ENCODE data around the gene RPLP2.

Gene RPLP2

DNA sequence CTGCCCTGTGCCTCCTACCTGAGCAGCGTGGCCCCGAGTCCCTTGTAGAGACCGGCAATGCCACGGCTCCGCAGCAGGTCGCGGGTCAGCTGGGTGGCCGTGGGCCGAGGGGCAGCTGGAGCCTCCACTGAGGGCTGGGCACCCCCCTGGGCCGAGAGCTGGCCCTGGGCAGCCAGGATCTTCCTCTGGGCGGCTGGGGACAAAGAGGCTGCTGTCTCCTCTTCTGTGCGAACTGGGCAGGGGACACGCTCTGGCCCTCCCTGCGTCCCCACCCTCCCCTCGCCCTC is 17.3 kb upstream of the RPLP2 start:
- no peak for DNase-seq

DNA sequence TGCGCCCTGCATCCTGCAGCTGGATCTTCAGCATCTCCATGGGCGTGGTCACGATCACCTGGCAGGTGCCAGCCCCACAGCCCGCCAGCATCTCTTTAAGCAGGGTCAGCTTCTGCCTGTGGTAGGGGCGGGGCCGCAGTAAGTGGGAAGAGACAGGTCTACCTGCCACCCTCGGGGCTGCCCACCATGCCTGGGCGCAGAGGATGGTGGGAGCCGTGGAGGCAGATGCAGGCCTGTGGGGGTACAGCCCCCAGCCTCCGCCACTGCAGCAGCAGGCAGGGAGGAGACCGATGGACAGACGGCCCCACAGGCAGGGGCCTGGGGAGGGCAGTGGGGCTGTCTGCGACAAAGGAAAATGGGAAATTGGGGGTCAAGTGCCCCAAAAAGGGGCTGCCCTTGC is 16.9 kb upstream of the RPLP2 start:
- DNase-seq, result no peak

- DNase-seq, result no peak
These were observed 16.2 kb upstream of the RPLP2 start for GRCh38 chr11:793556-793955.

- no peak for DNase-seq
These were observed 15.6 kb upstream of the RPLP2 start for GRCh38 chr11:794013-794765.

GRCh38 chr11:794766-795633 is 14.8 kb upstream of the RPLP2 start:
- DNase-seq, result no peak

DNA sequence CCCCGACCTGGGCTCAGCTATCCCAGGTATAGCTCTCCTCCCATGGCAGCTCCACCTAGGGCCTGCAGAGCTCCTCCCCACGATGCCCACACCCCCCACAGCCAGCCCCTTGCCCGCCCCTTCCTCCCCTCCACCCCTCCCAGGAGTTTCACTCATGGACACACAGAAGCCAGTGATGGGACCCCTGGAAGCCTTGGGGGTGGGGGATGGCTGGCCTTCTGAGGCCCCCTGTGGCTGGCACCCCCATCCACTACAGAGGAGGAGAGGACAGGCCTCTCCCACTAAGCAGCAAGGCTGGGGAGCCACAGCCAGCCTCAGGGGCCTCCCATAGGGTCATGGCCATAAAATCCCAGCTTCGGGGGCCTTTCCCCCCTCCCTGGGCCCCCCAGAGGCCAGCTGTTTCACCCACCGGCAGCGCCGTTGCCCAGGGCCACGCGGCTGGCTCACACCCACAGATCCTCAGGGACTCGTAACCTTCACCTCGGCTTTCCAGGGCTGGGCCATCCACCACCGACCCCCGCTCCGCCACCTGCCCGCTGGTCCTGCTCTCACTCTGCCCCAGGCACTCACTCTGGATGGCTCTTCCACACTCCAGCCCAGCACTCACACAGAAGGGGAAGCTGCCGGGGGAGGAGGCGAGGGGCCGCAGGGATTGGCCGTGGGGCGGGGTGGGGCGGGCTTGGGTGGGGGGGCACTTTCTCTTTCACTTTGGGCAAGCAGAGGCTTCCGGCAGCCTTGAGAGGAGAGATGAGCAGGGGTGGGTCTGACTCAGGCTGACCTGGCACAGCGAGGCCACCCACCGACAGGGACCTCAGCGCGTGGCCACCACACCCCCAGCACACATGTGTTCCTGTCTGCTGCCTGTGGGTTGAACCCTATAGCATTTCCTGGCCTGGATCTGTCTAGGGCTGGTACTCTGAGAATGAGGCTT is 13.9 kb upstream of the RPLP2 start:
- peak; percentile 93 for DNase-seq

GRCh38 chr11:796565-797295 is 13.0 kb upstream of the RPLP2 start:
- DNase-seq, result no peak

DNA sequence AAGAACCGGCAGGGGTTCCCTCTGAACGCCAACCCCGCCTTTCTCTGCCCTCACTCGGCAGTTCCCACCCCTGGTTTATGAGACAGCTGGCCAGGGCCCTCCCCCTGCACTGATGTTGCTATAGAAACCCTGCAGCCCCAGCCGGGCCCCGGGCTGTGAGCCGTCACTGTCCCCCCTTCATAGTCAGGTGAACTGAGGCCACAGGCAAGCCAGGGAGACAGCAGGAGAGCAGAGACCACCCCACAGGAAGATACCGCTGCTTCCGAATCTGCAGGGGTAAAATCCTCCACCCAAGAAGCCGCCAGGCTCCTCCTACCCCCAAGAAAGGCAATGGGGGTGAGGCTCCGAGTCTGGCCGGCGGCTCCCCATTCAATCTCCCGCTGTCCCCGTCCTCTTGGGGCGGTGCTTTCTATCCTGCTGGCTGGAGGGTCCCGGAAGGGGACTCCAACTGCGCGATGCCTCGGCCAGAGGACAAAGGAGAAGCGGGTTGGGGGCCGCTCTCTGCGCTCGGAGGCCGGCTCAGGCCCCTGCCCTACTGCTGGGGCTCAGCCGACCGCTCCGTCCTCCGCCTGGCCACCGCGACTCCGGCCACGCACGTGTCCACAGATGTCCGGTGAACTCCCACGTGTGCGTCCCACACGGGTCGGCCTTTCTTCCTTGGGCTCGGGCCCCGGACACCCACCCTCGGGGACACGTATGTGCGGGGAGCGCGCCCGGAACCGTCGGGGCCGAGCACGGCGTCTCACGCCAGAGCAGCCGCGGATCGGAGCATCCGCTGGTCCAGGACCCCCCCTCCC is 12.3 kb upstream of the RPLP2 start:
- peak; percentile 64 for DNase-seq

DNA sequence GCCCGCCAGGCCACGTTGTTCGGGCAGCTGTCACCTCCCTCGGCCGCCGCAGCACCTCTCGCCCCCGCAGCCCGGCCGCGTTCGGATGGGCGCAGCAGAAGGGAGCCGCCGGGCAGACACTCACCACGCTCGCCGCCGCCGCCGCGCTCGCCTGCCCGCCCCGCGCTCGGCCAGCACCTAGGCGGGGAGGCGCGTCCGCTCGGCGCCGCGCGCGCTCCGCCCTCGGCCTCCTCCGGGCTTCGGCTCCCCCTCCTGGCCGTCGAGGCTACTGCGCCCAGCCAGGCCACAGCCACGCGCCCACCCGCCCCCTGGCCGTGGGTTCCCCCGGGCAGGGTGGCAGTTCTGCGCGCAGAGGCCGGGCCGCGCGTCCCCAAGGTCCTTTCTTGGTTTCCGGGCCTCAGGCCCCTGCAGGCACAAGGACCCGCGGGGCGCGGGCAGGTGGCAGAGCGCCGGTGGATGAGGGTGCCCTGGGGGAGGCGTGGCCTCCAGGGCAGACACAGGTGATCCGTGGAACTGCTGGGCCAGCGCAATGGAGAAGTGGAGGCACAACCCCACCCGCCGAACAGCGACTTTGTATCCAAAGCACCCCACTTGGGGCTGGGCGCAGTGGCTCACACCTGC is 11.6 kb upstream of the RPLP2 start, which contains the start of gene SLC25A22:
TSS of gene SLC25A22 (minus strand) at position 189 of the 621 bp plus-strand sequence. CDS start 3,275 bp downstream, outside the sequence.
- DNase-seq, result peak; percentile 80

DNA sequence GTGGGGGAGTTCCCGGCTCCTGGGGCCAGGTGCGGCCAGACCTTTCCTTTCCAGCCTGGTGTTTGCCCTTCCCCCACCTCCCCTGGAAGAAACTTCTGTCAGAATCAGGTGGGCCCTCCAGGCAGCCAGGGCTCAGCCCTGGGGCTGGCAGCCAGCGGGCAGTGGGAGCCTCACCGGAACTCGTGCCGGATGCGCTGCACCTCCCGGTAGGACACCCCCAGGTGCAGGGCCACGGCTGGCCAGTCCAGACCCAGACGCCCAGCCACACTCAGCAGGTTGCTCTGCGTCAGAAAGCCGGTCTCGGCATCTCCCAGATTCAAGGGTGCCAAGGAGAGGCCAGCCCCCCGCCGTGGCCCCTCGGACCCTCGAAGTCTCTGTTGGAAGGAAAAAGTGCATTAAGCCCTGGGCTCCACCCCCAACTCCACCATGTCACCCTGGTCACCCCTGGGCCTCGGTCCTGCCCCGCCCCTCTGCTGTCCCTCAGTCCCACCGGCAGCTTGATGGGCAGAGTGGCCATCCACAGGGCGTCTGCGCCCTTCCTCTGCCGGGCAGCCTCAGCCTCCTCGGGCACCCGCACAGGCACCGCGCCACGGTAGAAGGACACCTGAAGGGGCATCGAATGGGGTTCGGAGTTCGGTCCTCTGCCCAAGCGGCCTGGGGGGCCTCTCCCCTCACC is 10.0 kb upstream of the RPLP2 start:
- DNase-seq, result no peak

DNA sequence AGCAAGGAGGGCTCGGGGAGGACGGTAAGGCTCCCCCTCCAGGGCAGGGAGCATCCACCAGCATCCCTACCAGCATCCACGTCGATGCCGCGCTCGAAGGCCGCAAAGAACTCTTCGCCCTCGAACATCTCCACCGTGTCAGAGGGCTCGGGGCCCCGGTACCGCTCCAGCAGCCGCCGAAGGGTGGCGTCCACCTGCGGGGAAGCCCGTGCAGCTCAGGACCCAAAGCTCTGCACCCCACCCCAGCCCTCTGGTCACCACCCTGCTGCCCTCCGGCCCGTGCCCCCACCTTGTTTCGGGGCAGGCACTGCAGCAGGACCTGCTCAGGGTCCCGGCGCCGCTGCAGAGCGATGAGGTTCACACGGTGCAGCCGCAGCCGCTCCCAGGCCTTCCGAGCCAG is 9.3 kb upstream of the RPLP2 start:
- no peak for DNase-seq

- no peak for DNase-seq
These were observed 8.5 kb upstream of the RPLP2 start for GRCh38 chr11:801097-801780.

- DNase-seq, result no peak
These were observed 7.6 kb upstream of the RPLP2 start for GRCh38 chr11:802018-802617.

- no peak for DNase-seq
These were observed 6.9 kb upstream of the RPLP2 start for GRCh38 chr11:802693-803466.

- DNase-seq, result no peak
These were observed 6.4 kb upstream of the RPLP2 start for GRCh38 chr11:803467-803742.

GRCh38 chr11:803770-804598 is 5.8 kb upstream of the RPLP2 start:
- DNase-seq, result no peak

DNA sequence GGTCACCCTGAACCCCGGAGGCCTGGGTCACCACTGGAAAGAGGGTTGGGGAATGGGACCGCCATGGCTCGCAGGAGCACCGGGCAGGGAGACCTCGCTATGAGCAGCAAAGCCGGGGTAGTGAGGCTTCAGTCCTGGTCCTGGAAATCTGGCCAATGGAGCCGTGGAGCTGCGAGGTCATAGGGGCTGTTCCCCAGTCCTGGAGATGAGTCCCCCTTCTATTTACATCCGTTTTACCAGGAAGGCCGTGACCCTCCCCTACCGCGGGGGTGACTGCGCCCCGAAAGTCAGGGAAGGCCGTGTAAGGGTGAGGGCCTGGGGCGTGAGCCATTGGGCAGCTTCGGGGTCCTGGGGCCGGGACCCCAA is 5.2 kb upstream of the RPLP2 start:
- no peak for DNase-seq
